Karpas-422 (cell line): ENCODE results near the gene NOSTRIN. TPM values are rescaled to one million over a fixed set of nuclear protein-coding genes. Genes with fewer than 3 reads are reported as not detected.
A peak's percentile ranks its signal among the peaks of the same experiment; 100 is the strongest.
"Not testable (repeated sequence)": the region's sequence is repeated elsewhere in the genome, so short reads cannot be mapped to it uniquely, and the experiment has no call there.

Experiments used
- DNase-seq: peaks from one replicate; pipeline ENCODE4 v3.0.0-alpha.2; 2015
- H2AFZ ChIP-seq: fragments of 200-600 bp; sonication (generic); 2 replicates; pipeline ENCODE4 v1.6.1; 2014; ENCODE audit warnings: antibody characterized with exemption, low read length, mixed read lengths
- H3K27ac ChIP-seq: fragments of 200-600 bp; sonication (generic); 2 replicates; pipeline ENCODE4 v1.5.1; 2014; ENCODE audit warnings: mild to moderate bottlenecking, low read length, moderate library complexity
- H3K27me3 ChIP-seq: fragments of 200-600 bp; sonication (generic); 2 replicates; pipeline ENCODE4 v1.6.1; 2014; ENCODE audit warnings: low read length, mixed read lengths
- H3K36me3 ChIP-seq: fragments of 200-600 bp; sonication (generic); 2 replicates; pipeline ENCODE4 v1.6.1; 2014; ENCODE audit warnings: low read length, mixed read lengths; ENCODE audit not compliant: insufficient read depth
- H3K4me1 ChIP-seq: fragments of 200-600 bp; sonication (generic); 2 replicates; pipeline ENCODE4 v1.6.1; 2014; ENCODE audit warnings: mild to moderate bottlenecking, low read length, mixed read lengths
- H3K4me2 ChIP-seq: fragments of 200-600 bp; sonication (generic); 2 replicates; pipeline ENCODE4 v1.6.1; 2014; ENCODE audit warnings: low read length, low read depth, mild to moderate bottlenecking; ENCODE audit not compliant: poor library complexity, severe bottlenecking
- H3K4me3 ChIP-seq: fragments of 200-600 bp; sonication (generic); 2 replicates; pipeline ENCODE4 v1.5.1; 2014; ENCODE audit warnings: mild to moderate bottlenecking, antibody characterized with exemption, low read length, mixed read lengths
- H3K79me2 ChIP-seq: fragments of 200-600 bp; sonication (generic); 2 replicates; pipeline ENCODE4 v1.6.1; 2014; ENCODE audit warnings: mild to moderate bottlenecking, low read length, mixed read lengths
- H3K9ac ChIP-seq: fragments of 200-600 bp; sonication (generic); 2 replicates; pipeline ENCODE4 v1.6.0; 2014; ENCODE audit warnings: low read length
- H3K9me2 ChIP-seq: fragments of 200-600 bp; sonication (generic), shearing (Covaris generic); replicated peaks from 2 replicates; pipeline ENCODE4 v1.6.0; 2014; ENCODE audit warnings: mild to moderate bottlenecking, low read length, moderate library complexity; ENCODE audit not compliant: insufficient read depth
- H3K9me3 ChIP-seq: fragments of 300-700, 200-600 bp; sonication (generic); 2 replicates; pipeline ENCODE4 v1.6.1; 2014; ENCODE audit warnings: low read length, mixed read lengths
- H4K20me1 ChIP-seq: fragments of 200-600 bp; sonication (generic); 2 replicates; pipeline ENCODE4 v1.6.1; 2014; ENCODE audit warnings: mild to moderate bottlenecking, antibody characterized with exemption, low read length, low read depth; ENCODE audit not compliant: insufficient read depth
- total RNA-seq: library from RNA; depleted of rRNA; stranded (reverse); fragments of >200 nt; shearing (Covaris generic); gene quantifications from 2 replicates; pipeline ENCODE4 v1.2.3, GENCODE V29; 2014; ENCODE audit warnings: low replicate concordance; rRNA removed

Gene NOSTRIN
- not detected in 2 replicates for total RNA-seq

GRCh38 chr2:168801961-168802858 is at the start of gene NOSTRIN:
Gene NOSTRIN (plus strand): TSS chr2:168802637. CDS start chr2:168802647, 10 bp downstream.
- Histone ChIP-seq H3K9ac (no peak within 1 kb of the TSS), H3K9me2 (no peaks in the 10 kb centered on the region), H4K20me1 (no peaks in the 10 kb centered on the region), H3K4me1 (no peaks in the 10 kb centered on the region), H2AFZ (no peak within 1 kb of the TSS), H3K4me3 (no peak within 1 kb of the TSS), H3K79me2 (no peaks in the 10 kb centered on the region), H3K9me3 (no peaks in the 10 kb centered on the region), H3K27me3 (no peaks in the 10 kb centered on the region), H3K27ac (no peak within 1 kb of the TSS), H3K36me3 (no peaks in the 10 kb centered on the region), H3K4me2 (no peak within 1 kb of the TSS)
- DNase-seq: no peak

GRCh38 chr2:168753765-168754329 is 48.6 kb upstream of the NOSTRIN start:
- no peaks in the 10 kb centered on the region for H3K79me2 ChIP-seq
- no peak overlapping the region for H2AFZ ChIP-seq
- H3K4me2 ChIP-seq: no peak overlapping the region
- H3K9me3 ChIP-seq: no peaks in the 10 kb centered on the region
- H3K27me3 ChIP-seq: no peaks in the 10 kb centered on the region
- H3K9ac ChIP-seq: no peak overlapping the region
- no peak overlapping the region for H3K27ac ChIP-seq
- no peak overlapping the region for H3K4me3 ChIP-seq
- no peaks in the 10 kb centered on the region for H3K36me3 ChIP-seq
- no peak for DNase-seq
- H3K4me1 ChIP-seq: no peaks in the 10 kb centered on the region
- no peaks in the 10 kb centered on the region for H4K20me1 ChIP-seq
- no peaks in the 10 kb centered on the region for H3K9me2 ChIP-seq

DNA sequence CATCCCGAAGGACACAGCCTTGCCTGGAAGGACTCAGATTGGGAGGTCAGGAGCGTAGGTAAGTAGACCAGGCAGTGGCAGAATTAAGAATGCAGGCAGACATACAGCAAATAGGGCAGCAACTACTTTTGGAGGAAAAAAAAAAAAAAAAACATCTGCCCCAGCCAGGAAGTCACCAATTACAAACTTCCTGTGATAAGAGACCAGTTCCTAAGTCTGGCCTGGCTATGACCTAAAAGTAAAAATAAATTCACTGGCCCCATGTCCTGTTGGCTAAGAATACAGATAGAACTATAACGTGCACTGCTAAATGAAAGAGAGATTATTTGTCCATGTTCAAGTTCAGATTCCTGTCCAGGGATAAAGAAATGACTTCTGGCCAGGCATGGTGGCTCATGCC is 45.2 kb upstream of the NOSTRIN start:
- Histone ChIP-seq H3K36me3 (no peaks in the 10 kb centered on the region), H3K27ac (no peak overlapping the region), H3K9ac (no peak overlapping the region), H3K27me3 (no peaks in the 10 kb centered on the region), H2AFZ (no peak overlapping the region), H3K9me2 (no peaks in the 10 kb centered on the region), H3K4me1 (no peaks in the 10 kb centered on the region), H3K4me3 (no peak overlapping the region), H3K4me2 (no peak overlapping the region), H3K9me3 (no peaks in the 10 kb centered on the region), H3K79me2 (no peaks in the 10 kb centered on the region), H4K20me1 (no peaks in the 10 kb centered on the region)
- no peak for DNase-seq

- DNase-seq: peak; percentile 79
- Histone ChIP-seq H2AFZ (no peak overlapping the region), H3K27me3 (no peaks in the 10 kb centered on the region), H3K4me3 (no peak overlapping the region), H3K4me1 (no peaks in the 10 kb centered on the region), H3K36me3 (no peaks in the 10 kb centered on the region), H3K9me3 (no peaks in the 10 kb centered on the region), H3K27ac (no peak overlapping the region), H3K9me2 (no peaks in the 10 kb centered on the region), H4K20me1 (no peaks in the 10 kb centered on the region), H3K9ac (no peak overlapping the region), H3K79me2 (no peaks in the 10 kb centered on the region), H3K4me2 (no peak overlapping the region)
Measured at GRCh38 chr2:168758970-168759820, 43.2 kb upstream of the NOSTRIN start.

DNA sequence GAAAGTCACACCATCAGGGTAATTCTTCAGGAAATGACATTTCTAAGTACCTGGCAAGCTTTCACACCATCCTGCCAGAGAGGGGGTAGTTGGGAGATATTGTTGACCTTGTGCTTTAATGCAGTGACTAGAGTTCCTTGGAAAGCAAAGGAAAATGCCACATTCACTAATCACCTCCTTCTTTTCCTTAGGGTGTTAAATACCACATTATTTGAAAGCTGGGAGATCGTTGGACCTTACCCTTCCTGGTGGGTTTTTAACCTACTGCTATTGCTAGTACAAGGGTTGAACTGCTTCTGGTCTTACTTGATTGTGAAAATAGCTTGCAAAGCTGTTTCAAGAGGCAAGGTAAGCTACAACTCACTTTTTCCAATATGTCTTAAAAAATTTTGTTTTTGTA is 37.0 kb upstream of the NOSTRIN start:
- Histone ChIP-seq H3K4me3 (no peak overlapping the region), H3K9me2 (no peaks in the 10 kb centered on the region), H3K4me1 (no peaks in the 10 kb centered on the region), H3K9ac (no peak overlapping the region), H3K27ac (no peak overlapping the region), H3K9me3 (no peaks in the 10 kb centered on the region), H3K4me2 (no peak overlapping the region), H4K20me1 (no peaks in the 10 kb centered on the region), H3K36me3 (no peaks in the 10 kb centered on the region), H3K79me2 (no peaks in the 10 kb centered on the region), H3K27me3 (no peaks in the 10 kb centered on the region), H2AFZ (no peak overlapping the region)
- DNase-seq: no peak

- Histone ChIP-seq H3K79me2 (no peaks in the 10 kb centered on the region), H4K20me1 (no peaks in the 10 kb centered on the region), H3K36me3 (no peaks in the 10 kb centered on the region), H3K4me1 (no peaks in the 10 kb centered on the region), H3K27me3 (no peaks in the 10 kb centered on the region), H3K4me3 (no peak overlapping the region), H3K9me3 (no peaks in the 10 kb centered on the region), H3K4me2 (no peak overlapping the region), H3K27ac (no peak overlapping the region), H3K9ac (no peak overlapping the region), H3K9me2 (no peaks in the 10 kb centered on the region), H2AFZ (no peak overlapping the region)
- DNase-seq: no peak
Measured at GRCh38 chr2:168766600-168766999, 35.8 kb upstream of the NOSTRIN start.

- H3K36me3 ChIP-seq: no peaks in the 10 kb centered on the region
- H4K20me1 ChIP-seq: no peaks in the 10 kb centered on the region
- no peak overlapping the region for H3K9ac ChIP-seq
- no peak for DNase-seq
- H3K27ac ChIP-seq: no peak overlapping the region
- no peaks in the 10 kb centered on the region for H3K9me3 ChIP-seq
- H3K4me1 ChIP-seq: no peaks in the 10 kb centered on the region
- no peaks in the 10 kb centered on the region for H3K79me2 ChIP-seq
- no peaks in the 10 kb centered on the region for H3K27me3 ChIP-seq
- no peaks in the 10 kb centered on the region for H3K9me2 ChIP-seq
- H2AFZ ChIP-seq: no peak overlapping the region
- no peak overlapping the region for H3K4me3 ChIP-seq
- H3K4me2 ChIP-seq: no peak overlapping the region
Measured at GRCh38 chr2:168767258-168767657, 35.2 kb upstream of the NOSTRIN start.

DNA sequence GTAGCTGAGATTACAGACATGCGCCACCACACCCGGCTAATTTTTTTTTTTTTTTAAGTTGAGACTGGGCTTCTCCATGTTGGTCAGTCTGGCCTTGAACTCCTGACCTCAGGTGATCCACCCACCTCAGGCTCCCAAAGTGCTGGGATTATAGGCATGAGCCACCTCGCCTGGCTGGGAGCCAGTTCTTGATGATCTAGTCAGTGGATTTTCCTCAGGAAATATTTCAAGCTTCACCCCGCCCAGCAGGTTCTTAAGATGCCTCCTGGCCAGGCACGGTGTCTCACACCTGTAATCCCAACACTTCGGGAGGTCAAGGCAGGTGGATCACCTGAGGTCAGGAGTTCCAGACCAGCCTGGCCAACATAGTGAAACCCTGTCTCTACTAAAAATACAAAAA is 34.1 kb upstream of the NOSTRIN start:
- DNase-seq, H3K9ac ChIP-seq, H3K27ac ChIP-seq, H3K4me2 ChIP-seq, H3K9me2 ChIP-seq, H4K20me1 ChIP-seq, H3K4me3 ChIP-seq, H3K27me3 ChIP-seq, H3K9me3 ChIP-seq, H2AFZ ChIP-seq, H3K79me2 ChIP-seq, H3K36me3 ChIP-seq, H3K4me1 ChIP-seq: not testable (repeated sequence)
